ENCODE data around the gene MGST2.

The MGST2 gene

DNA sequence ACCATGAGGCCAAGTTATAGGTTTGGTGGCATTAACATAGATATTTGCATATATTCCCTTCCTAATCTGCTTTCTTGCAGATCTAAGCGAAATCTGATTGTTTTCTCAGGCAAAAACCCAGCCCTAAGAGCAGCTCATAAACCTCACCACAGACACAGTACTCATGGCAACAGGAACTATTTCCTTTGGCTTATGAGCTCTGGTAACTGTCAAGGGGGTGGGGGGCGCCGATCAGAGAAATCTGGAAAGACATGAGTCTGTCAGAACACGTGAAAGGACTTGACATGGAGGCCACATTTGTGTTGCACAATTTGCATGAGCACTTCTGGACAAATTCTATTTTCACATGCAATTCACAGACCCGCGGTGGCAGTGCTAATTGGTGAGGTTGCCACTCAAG lies 83.7 kb downstream of the MGST2 start:
- no peaks in the 10 kb centered on the region for H3K9me3 ChIP-seq (replicated peaks; ENCODE audit: low read length)
- no peaks in the 10 kb centered on the region for H3K4me1 ChIP-seq (ENCODE audit: control insufficient read depth, insufficient read depth, low read length)
- H3K9ac ChIP-seq (ENCODE audit: low read depth, low read length), result no peak overlapping the region
- H3K4me3 ChIP-seq (ENCODE audit: low read length), result no peak overlapping the region
- peaks cover 4% of the 10 kb centered on the region for H3K27me3 ChIP-seq (ENCODE audit: control insufficient read depth, insufficient read depth, low read length)
- H3K4me2 ChIP-seq (ENCODE audit: low read length), result no peak overlapping the region
- H3K36me3 ChIP-seq (ENCODE audit: insufficient read depth, low read length), result no peaks in the 10 kb centered on the region

DNA sequence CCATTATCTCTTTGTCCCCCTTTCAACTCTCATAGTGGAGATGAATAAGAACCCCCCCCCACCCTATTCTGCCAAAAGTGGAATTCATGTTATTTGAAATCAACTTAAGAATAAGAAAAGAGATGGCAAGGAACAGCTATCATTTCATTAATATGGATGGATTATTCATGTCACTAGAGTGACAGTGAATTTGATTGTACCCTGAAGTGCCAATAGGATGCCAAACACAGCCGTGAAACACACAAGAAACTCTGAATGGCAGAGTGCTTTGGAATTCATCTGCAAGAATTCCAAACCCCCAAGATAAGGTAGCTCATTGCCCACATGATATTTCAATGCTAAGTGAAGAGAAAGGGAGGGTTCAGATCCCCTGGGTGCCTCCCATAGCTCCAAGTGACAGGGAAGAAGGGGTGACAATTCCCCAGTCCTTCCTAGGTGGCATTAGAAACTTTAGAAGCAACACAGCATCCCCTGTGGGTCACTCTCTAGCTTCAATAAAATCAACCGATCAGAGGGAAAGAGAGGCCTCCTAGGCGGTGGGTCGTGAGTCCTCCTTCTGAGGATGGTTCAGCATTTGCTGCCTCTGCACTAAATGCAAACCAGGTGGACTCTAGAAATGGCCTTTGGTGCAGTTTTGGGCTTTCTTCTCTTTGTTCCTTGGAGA lies 84.3 kb downstream of the MGST2 start:
- Histone ChIP-seq H3K4me2 (ENCODE audit: low read length) (no peak overlapping the region), H3K4me3 (ENCODE audit: low read length) (no peak overlapping the region), H3K9ac (ENCODE audit: low read depth, low read length) (no peak overlapping the region), H3K36me3 (ENCODE audit: insufficient read depth, low read length) (no peaks in the 10 kb centered on the region), H3K27me3 (ENCODE audit: control insufficient read depth, insufficient read depth, low read length) (peaks cover 4% of the 10 kb centered on the region), H3K4me1 (ENCODE audit: control insufficient read depth, insufficient read depth, low read length) (no peaks in the 10 kb centered on the region), H3K9me3 (replicated peaks; ENCODE audit: low read length) (no peaks in the 10 kb centered on the region)

DNA sequence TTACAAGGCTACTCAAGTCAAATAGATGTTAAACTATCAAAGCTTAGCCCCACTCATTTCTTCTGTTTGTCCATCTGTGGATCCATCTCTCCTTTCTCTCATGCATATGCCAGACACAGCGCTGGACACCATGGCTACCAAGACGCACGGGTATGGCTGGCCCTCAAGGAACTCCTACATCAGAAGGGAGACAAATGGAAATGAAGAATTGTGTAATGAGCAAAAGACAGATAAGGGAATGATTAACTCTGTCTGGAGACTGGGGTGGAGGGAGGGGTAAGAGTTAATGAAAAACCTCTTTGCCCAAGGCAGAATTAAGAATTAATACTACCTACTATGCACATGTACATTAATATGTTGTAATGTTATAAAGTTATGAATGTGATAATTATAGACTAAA lies 88.1 kb downstream of the MGST2 start:
- Histone ChIP-seq H3K4me2 (ENCODE audit: low read length) (no peak overlapping the region), H3K27me3 (ENCODE audit: control insufficient read depth, insufficient read depth, low read length) (peaks cover 25% of the 10 kb centered on the region), H3K36me3 (ENCODE audit: insufficient read depth, low read length) (no peaks in the 10 kb centered on the region), H3K9ac (ENCODE audit: low read depth, low read length) (no peak overlapping the region), H3K4me1 (ENCODE audit: control insufficient read depth, insufficient read depth, low read length) (no peaks in the 10 kb centered on the region), H3K9me3 (replicated peaks; ENCODE audit: low read length) (no peaks in the 10 kb centered on the region), H3K4me3 (ENCODE audit: low read length) (no peak overlapping the region)

All from skeletal muscle satellite cell (primary cell).